Heart left ventricle (tissue), 16 donors: ENCODE measurements around the gene CBLIF. TPM values are rescaled to one million over a fixed set of nuclear protein-coding genes. Genes with fewer than 3 reads are reported as not detected.
"Not testable (repeated sequence)": the region's sequence is repeated elsewhere in the genome, so short reads cannot be mapped to it uniquely, and the experiment has no call there.

Experiments used
- ATAC-seq, 4 donors: fragments of 200-7000 bp; cut with Tn5 transposase; one replicate each; pipeline ENCODE4 v1.9.1; 2020 to 2022; ENCODE audit warnings: moderate library complexity in 4 of 4, mild to moderate bottlenecking in 3 of 4, moderate number of reproducible peaks in 1 of 4
- DNase-seq, 5 donors: peaks; one replicate each; pipeline ENCODE4 v3.0.0-alpha.2; 2020
- H3K27ac ChIP-seq, 12 donors: fragments of 200-600 bp; sonication (generic) in 4 of 12; one replicate each; pipeline versions ENCODE4 v1.5.0 to v1.8.0; 2016 to 2022; ENCODE audit warnings: mild to moderate bottlenecking in 2 of 12
- H3K27me3 ChIP-seq, 9 donors: fragments of 200-600 bp; sonication (generic) in 2 of 9; one replicate each; pipeline versions ENCODE4 v1.5.1 to v1.8.0; 2016 to 2022; ENCODE audit warnings: mild to moderate bottlenecking in 3 of 9
- H3K36me3 ChIP-seq, 9 donors: fragments of 200-600 bp; sonication (generic) in 2 of 9; one replicate each; pipeline versions ENCODE4 v1.5.0 to v1.8.0; 2018 to 2022; ENCODE audit warnings: mild to moderate bottlenecking in 2 of 9
- H3K4me1 ChIP-seq, 12 donors: fragments of 200-600 bp; sonication (generic) in 4 of 12; one replicate each; pipeline versions ENCODE4 v1.5.0 to v1.8.0; 2016 to 2022; ENCODE audit warnings: mild to moderate bottlenecking in 3 of 12
- H3K4me3 ChIP-seq, 12 donors: fragments of 200-600 bp; sonication (generic) in 4 of 12; one replicate each; pipeline versions ENCODE4 v1.5.0 to v1.8.0; 2017 to 2022; ENCODE audit warnings: mild to moderate bottlenecking in 9 of 12, moderate library complexity in 4 of 12
- H3K9me3 ChIP-seq, 12 donors: fragments of 200-600 bp; sonication (generic) in 4 of 12; one replicate each; pipeline versions ENCODE4 v1.5.0 to v1.8.0; 2016 to 2022; ENCODE audit warnings: mild to moderate bottlenecking in 1 of 12
- POLR2A ChIP-seq, 2 donors: fragments of 450-650 bp; IDR thresholded peaks; one replicate each; pipeline ENCODE4 v1.6.1; 2017; ENCODE audit warnings: antibody characterized with exemption in 2 of 2, mild to moderate bottlenecking in 2 of 2, moderate library complexity in 2 of 2
- WGBS, 4 donors: extraction: QIAGEN DNeasy Blood & Tissue Kit in 2 of 4; methylation state at CpG; one replicate each; pipeline versions ENCODE4 v1.1.5 to v1.1.7; 2013 to 2018; 5-methylcytosine and 5-hydroxymethylcytosine counted together
- intact Hi-C, 10 donors: fragments of 100-400 bp; cut with DNase I; formaldehyde crosslinking; loops; one replicate each; pipeline versions ENCODE4 v1.11.1 to v1.14.2; 2022
- polyA plus RNA-seq, 2 donors: library from polyadenylated mRNA; stranded (reverse); fragments of 200-250 nt; gene quantifications; one replicate each; pipeline ENCODE4 v1.2.3, GENCODE V29; 2013
- total RNA-seq, 9 donors: library from RNA; depleted of rRNA in 2 of 9; stranded (reverse); fragments of >200 nt in 2 of 9; fragmentation: NEBNext Ultra II Directional in 3 of 9; extraction: Animal tissue kit (Norgen Biotek cat#: 25700) in 3 of 9; gene quantifications; one replicate each; pipeline versions ENCODE4 v1.1.0 to v1.2.4, GENCODE V29; 2016 to 2023
- TF ChIP-seq, protein P1 (sequence below), 12 donors: fragments of 200-600 bp; sonication (generic) in 4 of 12; IDR thresholded peaks; one replicate each; pipeline versions ENCODE4 v1.5.0 to v1.8.0; 2018 to 2022; ENCODE audit warnings: antibody characterized with exemption in 12 of 12, mild to moderate bottlenecking in 5 of 12
- donor health status: ischemic (EF 13 %, LVEDD 7.1; RV severe dilation, severe dysfunction).
- donor health status: healthy with polysubstance abuse.
- donor health status: DM: no; HTN: yes; CAD: no.
- donor health status: DM: no; HTN: no; CAD: no.
- donor health status: ischemic (EF 25% LVEDD 6.9; RV normal size, moderate dysfunction).
- donor health status: ischemic (EF 25% LVEDD 5.7; RV mildly dilated, moderate dysfunction).
- donor health status: healthy.
- donor health status: DM: yes; HTN: yes; CAD: no.
- donor health status: ischemic (EF 35%, LVEDD 5.7; RV mildly dilated, moderate dysfunction).
- donor health status: nonischemic (EF 11% LVEDD 7.7; RV severe dilation, severe dysfunction).
- donor health status: DM: yes; HTN: yes; CAD: no.
- donor health status: PGD.
- donor health status: ischemic (EF 29% LVEDD 5.4; RV normal size, mild dysfunction).
- donor health status: nonischemic (EF 23%, LVEDD 6.1; RV moderate dilation, normal function).

The CBLIF gene
- total and polyA plus RNA-seq, 11 donors, result not detected

DNA sequence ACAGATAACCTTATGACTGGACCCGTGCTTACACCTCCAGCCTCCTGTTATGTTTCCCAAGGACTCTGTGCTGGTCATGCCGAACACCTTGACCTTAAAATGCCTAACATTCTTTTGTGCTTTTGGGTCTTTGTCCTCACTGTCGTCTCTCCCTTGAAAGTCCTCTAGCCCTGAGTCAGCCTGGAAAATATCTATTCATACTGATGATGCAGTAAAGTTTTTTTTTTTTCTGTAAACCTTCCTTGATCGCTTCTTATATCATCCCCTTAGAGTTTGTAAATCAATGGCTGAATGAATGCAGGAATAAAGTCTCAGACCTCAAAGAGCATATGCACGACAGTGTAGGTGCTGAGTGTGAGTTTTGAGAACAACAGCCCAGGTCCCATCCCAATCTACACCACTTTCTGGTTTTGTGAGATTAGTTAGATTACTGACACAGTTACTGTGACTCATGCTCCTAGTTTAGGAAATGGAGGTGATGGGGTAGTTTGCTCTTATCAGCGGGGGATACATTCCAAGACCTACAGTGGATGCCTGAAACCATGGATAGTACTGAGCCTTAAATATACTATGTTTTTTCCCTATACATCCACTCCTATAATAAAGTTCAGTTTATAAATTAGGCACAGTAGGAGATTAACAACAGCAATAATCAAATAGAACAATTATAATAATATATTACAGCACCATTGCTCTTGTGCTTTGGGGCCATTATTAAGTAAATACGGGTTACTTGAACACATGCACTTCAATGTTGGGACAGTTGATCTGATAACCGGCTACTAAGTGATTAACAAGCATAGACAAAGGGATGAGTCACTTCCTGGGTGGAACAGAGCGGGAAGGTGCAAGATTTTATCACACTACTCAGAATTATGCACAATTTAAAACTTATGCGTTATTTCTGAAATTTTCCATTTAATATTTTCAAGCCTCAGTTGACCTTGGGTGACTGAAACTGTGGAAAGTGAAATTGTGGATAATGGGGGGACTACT is 12.4 kb upstream of the CBLIF start:
- no peak for TF ChIP-seq POLR2A (IDR thresholded peaks at IDR 0.05)
- TF ChIP-seq, protein P1, sequence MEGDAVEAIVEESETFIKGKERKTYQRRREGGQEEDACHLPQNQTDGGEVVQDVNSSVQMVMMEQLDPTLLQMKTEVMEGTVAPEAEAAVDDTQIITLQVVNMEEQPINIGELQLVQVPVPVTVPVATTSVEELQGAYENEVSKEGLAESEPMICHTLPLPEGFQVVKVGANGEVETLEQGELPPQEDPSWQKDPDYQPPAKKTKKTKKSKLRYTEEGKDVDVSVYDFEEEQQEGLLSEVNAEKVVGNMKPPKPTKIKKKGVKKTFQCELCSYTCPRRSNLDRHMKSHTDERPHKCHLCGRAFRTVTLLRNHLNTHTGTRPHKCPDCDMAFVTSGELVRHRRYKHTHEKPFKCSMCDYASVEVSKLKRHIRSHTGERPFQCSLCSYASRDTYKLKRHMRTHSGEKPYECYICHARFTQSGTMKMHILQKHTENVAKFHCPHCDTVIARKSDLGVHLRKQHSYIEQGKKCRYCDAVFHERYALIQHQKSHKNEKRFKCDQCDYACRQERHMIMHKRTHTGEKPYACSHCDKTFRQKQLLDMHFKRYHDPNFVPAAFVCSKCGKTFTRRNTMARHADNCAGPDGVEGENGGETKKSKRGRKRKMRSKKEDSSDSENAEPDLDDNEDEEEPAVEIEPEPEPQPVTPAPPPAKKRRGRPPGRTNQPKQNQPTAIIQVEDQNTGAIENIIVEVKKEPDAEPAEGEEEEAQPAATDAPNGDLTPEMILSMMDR (IDR thresholded peaks at IDR 0.05), result no peak
- no peaks in the 10 kb centered on the region for H3K27me3 ChIP-seq
- H3K27ac ChIP-seq, result no peak overlapping the region
- no peak overlapping the region for H3K4me3 ChIP-seq
- intact Hi-C loops, result no loop called here
- ATAC-seq (no peak), DNase-seq (no peak)
- H3K9me3 ChIP-seq, result no peaks in the 10 kb centered on the region
- no peaks in the 10 kb centered on the region for H3K36me3 ChIP-seq
- WGBS, 4 donors, result 66 to 74% (median 72%) methylated on average over 10 of the region's 10 CpGs
- no peaks in the 10 kb centered on the region for H3K4me1 ChIP-seq

DNA sequence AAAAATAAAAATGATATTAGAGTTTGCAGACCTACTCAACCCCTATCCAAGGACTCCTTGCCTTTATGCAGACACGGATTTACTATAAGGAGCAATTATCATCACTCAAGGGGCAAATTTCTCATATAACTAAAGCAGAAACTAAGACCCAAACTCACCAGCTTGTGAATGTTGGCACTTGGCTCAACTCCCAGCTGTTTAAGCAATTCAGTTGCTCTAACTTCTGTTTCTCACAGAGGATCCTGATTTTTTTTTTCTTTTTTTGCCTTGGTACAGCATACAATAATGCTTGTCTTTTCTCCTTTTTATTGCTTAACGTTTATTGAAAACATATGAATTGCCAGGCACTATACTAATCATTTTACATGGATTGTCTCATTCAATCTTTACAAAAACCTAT is 9.6 kb upstream of the CBLIF start:
- no peaks in the 10 kb centered on the region for H3K36me3 ChIP-seq
- H3K9me3 ChIP-seq, result no peaks in the 10 kb centered on the region
- H3K4me3 ChIP-seq, result no peak overlapping the region
- intact Hi-C loops, result no loop called here
- DNase-seq (no peak), ATAC-seq (no peak)
- 56 to 72% (median 65%) methylated on average over 2 of the region's 2 CpGs for WGBS, 4 donors
- H3K4me1 ChIP-seq, result no peaks in the 10 kb centered on the region
- no peak overlapping the region for H3K27ac ChIP-seq
- TF ChIP-seq, protein P1 (IDR thresholded peaks at IDR 0.05), result no peak
- no peak for TF ChIP-seq POLR2A (IDR thresholded peaks at IDR 0.05)
- no peaks in the 10 kb centered on the region for H3K27me3 ChIP-seq

DNA sequence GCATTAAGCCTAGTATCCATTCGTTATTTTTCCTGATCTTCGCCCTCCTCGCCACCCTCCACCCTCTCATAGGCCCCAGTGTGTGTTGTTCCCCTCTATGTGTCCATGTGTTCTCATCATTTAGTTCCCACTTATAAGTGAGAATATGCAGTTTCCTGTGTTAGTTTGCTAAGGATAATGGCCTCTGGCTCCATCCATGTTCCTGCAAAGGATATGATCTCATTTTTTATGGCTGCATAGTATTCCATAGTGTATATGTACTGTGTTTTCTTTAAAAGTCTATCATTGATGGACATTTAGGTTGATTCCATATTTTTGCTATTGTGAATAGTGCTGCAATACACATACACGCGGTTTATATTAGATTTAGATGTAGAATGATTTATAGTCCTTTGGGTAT is 6.1 kb upstream of the CBLIF start:
- H3K36me3 ChIP-seq, ATAC-seq, intact Hi-C loops, H3K27me3 ChIP-seq, H3K9me3 ChIP-seq, H3K27ac ChIP-seq, H3K4me3 ChIP-seq, DNase-seq, H3K4me1 ChIP-seq: not testable (repeated sequence)
- 91 to 94% (median 92%) methylated on average over 5 of the region's 5 CpGs for WGBS, 4 donors

DNA sequence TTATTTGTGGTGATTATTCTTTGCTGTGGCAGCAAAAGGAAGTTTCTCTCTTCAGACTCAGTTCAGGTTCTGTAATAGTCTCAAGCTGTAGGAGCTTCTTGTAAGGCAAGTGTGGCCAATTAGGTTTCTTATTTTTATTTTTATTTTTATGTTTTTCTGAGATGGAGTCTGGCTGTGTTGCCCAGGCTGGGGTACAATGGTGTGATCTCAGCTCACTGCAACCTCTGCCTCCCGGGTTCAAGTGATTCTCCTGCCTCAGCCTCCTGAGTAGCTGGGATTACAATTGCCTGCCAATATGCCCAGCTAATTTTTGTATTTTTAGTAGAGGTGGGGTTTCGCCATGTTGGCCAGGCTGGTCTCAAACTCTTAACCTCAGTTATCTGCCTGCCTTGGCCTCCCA is 4.3 kb upstream of the CBLIF start:
- WGBS, 4 donors, result 87 to 99% (median 94%) methylated on average over 2 of the region's 2 CpGs
- ATAC-seq, H3K9me3 ChIP-seq, H3K4me1 ChIP-seq, H3K27me3 ChIP-seq, H3K4me3 ChIP-seq, DNase-seq, intact Hi-C loops, H3K27ac ChIP-seq, H3K36me3 ChIP-seq: not testable (repeated sequence)

DNA sequence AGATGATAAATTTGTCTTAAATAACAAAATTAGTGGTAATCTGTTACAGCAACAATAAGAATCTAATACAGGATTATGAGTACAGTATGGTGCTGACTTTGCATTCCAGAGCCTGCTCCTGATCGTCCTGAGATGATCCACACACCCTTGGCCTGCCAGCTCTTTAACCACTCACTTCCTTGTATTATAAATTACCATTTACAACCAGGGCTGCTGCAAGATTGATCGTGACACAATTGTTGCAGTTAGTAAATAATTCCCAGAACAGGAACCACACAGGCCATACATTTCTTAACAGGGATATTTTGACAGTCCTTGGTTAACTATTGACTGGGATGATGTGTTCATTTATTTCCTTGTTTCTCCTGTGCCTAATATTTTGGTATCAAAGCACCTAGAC is 3.8 kb upstream of the CBLIF start:
- no peak for TF ChIP-seq POLR2A (IDR thresholded peaks at IDR 0.05)
- TF ChIP-seq, protein P1 (IDR thresholded peaks at IDR 0.05), result no peak
- Histone ChIP-seq H3K27ac (no peak overlapping the region), H3K27me3 (no peaks in the 10 kb centered on the region), H3K4me1 (no peaks in the 10 kb centered on the region), H3K4me3 (no peak overlapping the region), H3K36me3 (no peaks in the 10 kb centered on the region), H3K9me3 (peaks cover 0 to 3% (median 0%) of the 10 kb centered on the region in 12 donors)
- 53 to 61% (median 58%) methylated on average over 2 of the region's 2 CpGs for WGBS, 4 donors
- no peak for ATAC-seq
- no peak for DNase-seq
- intact Hi-C loops, result no loop called here

DNA sequence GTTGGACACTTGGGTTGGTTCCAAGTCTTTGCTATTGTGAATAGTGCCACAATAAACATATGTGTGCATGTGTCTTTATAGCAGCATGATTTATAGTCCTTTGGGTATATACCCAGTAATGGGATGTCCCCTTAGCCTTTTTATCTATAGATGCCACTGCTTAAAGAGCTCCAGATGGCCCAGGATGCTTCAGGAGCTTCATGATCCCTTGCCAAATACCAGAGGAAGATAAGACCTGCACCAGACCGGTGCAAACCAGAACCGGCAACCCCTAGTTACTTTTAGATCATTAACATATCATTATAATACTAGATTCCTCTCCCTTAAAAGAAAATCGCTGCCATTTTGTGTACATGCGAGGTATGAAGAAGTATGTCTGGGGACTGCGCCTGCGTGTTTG is 3.1 kb upstream of the CBLIF start:
- H3K36me3 ChIP-seq, H3K4me1 ChIP-seq, H3K27me3 ChIP-seq, H3K4me3 ChIP-seq, intact Hi-C loops, H3K27ac ChIP-seq, ATAC-seq, DNase-seq, H3K9me3 ChIP-seq: not testable (repeated sequence)
- WGBS, 4 donors, result 64 to 86% (median 82%) methylated on average over 6 of the region's 6 CpGs
